CD4-positive, alpha-beta T cell treated with Interleukin-12 subunit alpha and Interleukin-12 subunit beta, for 1 hour (primary cell): ENCODE measurements around the gene CLCN7.

ENCODE experiments used
- DNase-seq: peaks from one replicate; pipeline ENCODE4 v3.0.0-alpha.2; 2020

Gene CLCN7

DNA sequence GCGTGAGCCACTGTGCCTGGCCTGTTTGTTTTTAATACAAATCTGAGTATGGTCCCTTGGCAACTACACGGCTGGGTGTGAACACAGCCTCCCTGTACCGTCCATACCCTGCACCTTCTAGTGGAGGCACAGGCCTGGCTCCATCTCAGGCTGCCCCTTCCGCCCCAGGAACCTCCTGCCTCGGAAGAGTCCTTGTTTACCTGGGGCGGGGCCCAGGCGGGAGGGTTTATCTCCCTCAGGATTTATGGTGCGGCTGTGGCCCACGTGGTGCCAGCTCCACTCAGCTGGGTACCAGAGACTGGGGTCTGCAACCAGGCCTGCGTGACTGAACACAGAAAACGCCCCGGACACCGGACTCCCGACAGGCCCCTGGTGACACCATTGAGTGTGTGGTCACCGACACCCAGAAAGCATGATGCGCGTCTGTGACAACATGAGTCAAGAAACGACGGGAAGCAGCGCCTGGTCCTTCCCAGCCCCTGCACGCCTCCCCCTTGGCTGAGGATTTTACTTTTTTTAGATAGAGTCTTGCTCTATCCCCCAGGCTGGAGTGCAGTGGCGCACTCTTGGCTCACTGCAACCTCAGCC is 79.3 kb downstream of the CLCN7 start:
- DNase-seq, result no peak
